HG02763 (cell line): ENCODE measurements around the gene AGO1.
"Not testable (repeated sequence)": the region's sequence is repeated elsewhere in the genome, so short reads cannot be mapped to it uniquely, and the experiment has no call there.

ENCODE experiments used
- ATAC-seq: cut with Tn5 transposase; IDR thresholded peaks from one replicate; pipeline ENCODE4 v1.9.1; 2021; ENCODE audit warnings: mild to moderate bottlenecking, moderate library complexity; ENCODE audit not compliant: unreplicated experiment

The AGO1 gene

GRCh38 chr1:35869245-35869950 is 13.6 kb upstream of the AGO1 start:
- not testable (repeated sequence) for ATAC-seq

GRCh38 chr1:35870651-35871309 is 12.2 kb upstream of the AGO1 start:
- ATAC-seq: no peak

- no peak for ATAC-seq
These were observed 9.7 kb upstream of the AGO1 start for GRCh38 chr1:35873243-35873750.

GRCh38 chr1:35874115-35874514 is 8.9 kb upstream of the AGO1 start:
- ATAC-seq: not testable (repeated sequence)

GRCh38 chr1:35876988-35877387 is 6.0 kb upstream of the AGO1 start:
- ATAC-seq: no peak

GRCh38 chr1:35881850-35882273 is 1.1 kb upstream of the AGO1 start:
- no peak for ATAC-seq

GRCh38 chr1:35882586-35882944 is 444 bp upstream of the AGO1 start:
- ATAC-seq: no peak

GRCh38 chr1:35883635-35884101 is 659 bp downstream of the AGO1 start:
- peak; percentile 17 for ATAC-seq

- ATAC-seq: no peak
These were observed 1.9 kb downstream of the AGO1 start for GRCh38 chr1:35884934-35885333.

GRCh38 chr1:35885961-35886558 is 3.1 kb downstream of the AGO1 start:
- ATAC-seq: no peak

GRCh38 chr1:35886577-35887431 is 3.8 kb downstream of the AGO1 start:
- no peak for ATAC-seq

GRCh38 chr1:35887508-35887907 is 4.5 kb downstream of the AGO1 start:
- ATAC-seq: no peak

- ATAC-seq: no peak
These were observed 5.2 kb downstream of the AGO1 start for GRCh38 chr1:35888255-35888654.

GRCh38 chr1:35888981-35889380 is 6.0 kb downstream of the AGO1 start:
- not testable (repeated sequence) for ATAC-seq

GRCh38 chr1:35893051-35893879 is 10.3 kb downstream of the AGO1 start:
- ATAC-seq: no peak

- ATAC-seq: no peak
These were observed 11.2 kb downstream of the AGO1 start for GRCh38 chr1:35894183-35894582.

GRCh38 chr1:35894656-35895055 is 11.6 kb downstream of the AGO1 start:
- no peak for ATAC-seq

- ATAC-seq: no peak
These were observed 16.9 kb downstream of the AGO1 start for GRCh38 chr1:35899941-35900340.

GRCh38 chr1:35901235-35901634 is 18.2 kb downstream of the AGO1 start:
- ATAC-seq: no peak

- ATAC-seq: no peak
These were observed 19.7 kb downstream of the AGO1 start for GRCh38 chr1:35902671-35903070.
